SK-N-SH (cell line): ENCODE data around the gene CXorf65. TPM values are rescaled to one million over a fixed set of nuclear protein-coding genes. Genes with fewer than 3 reads are reported as not detected.

Experiments
- CTCF ChIA-PET: fragments of 300-600, 350-600 bp; formaldehyde crosslinking; extraction: SDS; loops from one replicate; lab custom pipeline; 2021; lab: Yijun Ruan, JAX
- POLR2A ChIA-PET: fragments of 350-600 bp; sonication (Branson Sonifier 250); formaldehyde crosslinking; extraction: SDS; loops from one replicate; lab custom pipeline; 2020; ENCODE audit warnings: antibody characterized with exemption, inconsistent platforms; lab: Yijun Ruan, JAX
- DNase-seq: peaks from one replicate; pipeline ENCODE4 v3.0.0; 2012
- H2AFZ ChIP-seq: fragments of 200-600 bp; sonication (generic); 2 replicates; pipeline ENCODE4 v1.8.1; 2016; ENCODE audit warnings: antibody characterized with exemption, mild to moderate bottlenecking, low read depth
- H3F3A ChIP-seq: fragments of 200-600 bp; sonication (generic); replicated peaks from 2 replicates; pipeline ENCODE3; 2016; ENCODE audit warnings: antibody characterized with exemption, mild to moderate bottlenecking; ENCODE audit not compliant: insufficient read depth
- H3K27ac ChIP-seq, 2 experiments: fragments of 200-500 bp in 1 of 2; fragments of 200-600 bp in 1 of 2; sonication (Bioruptor generic) in 1 of 2; sonication (generic), shearing (Covaris generic) in 1 of 2; 2 replicates each; pipeline versions ENCODE4 v1.5.1 to v1.6.1; 2014 to 2016; ENCODE audit warnings: low read depth in 2 of 2, inconsistent platforms in 1 of 2, low read length in 1 of 2, mild to moderate bottlenecking in 1 of 2, mixed read lengths in 1 of 2
- H3K27me3 ChIP-seq: fragments of 200-600 bp; sonication (generic), shearing (Covaris generic); 2 replicates; pipeline ENCODE4 v1.6.1; 2016; ENCODE audit warnings: mixed run types; ENCODE audit not compliant: insufficient read depth
- H3K36me3 ChIP-seq, 2 experiments: fragments of 200-500 bp in 1 of 2; fragments of 200-600 bp in 1 of 2; sonication (Bioruptor generic) in 1 of 2; sonication (generic) in 1 of 2; replicated peaks in 1 of 2; 2 replicates each; pipeline versions ENCODE3 to v1.5.1; 2014 to 2016; ENCODE audit warnings: low read length in 1 of 2, mild to moderate bottlenecking in 1 of 2; ENCODE audit not compliant: insufficient read depth in 2 of 2, control insufficient read depth in 1 of 2
- H3K4me1 ChIP-seq, 2 experiments: fragments of 200-500 bp in 1 of 2; fragments of 200-600 bp in 1 of 2; sonication (Bioruptor generic) in 1 of 2; sonication (generic), shearing (Covaris generic) in 1 of 2; 2 replicates each; pipeline versions ENCODE4 v1.5.1 to v1.6.1; 2014 to 2016; ENCODE audit warnings: low read depth in 1 of 2, low read length in 1 of 2, mixed run types in 1 of 2; ENCODE audit not compliant: insufficient read depth in 2 of 2, control insufficient read depth in 1 of 2
- H3K4me2 ChIP-seq: fragments of 200-600 bp; sonication (generic), shearing (Covaris generic); 2 replicates; pipeline ENCODE4 v1.6.1; 2017; ENCODE audit warnings: mixed run types
- H3K4me3 ChIP-seq, 2 experiments: fragments of 200-500 bp in 1 of 2; fragments of 200-600 bp in 1 of 2; sonication (Bioruptor generic) in 1 of 2; sonication (generic), shearing (Covaris generic) in 1 of 2; 2 replicates each; pipeline versions ENCODE4 v1.5.1 to v1.8.1; 2014 to 2016; ENCODE audit warnings: low read depth in 2 of 2, inconsistent platforms in 1 of 2, low read length in 1 of 2, mild to moderate bottlenecking in 1 of 2, mixed read lengths in 1 of 2, moderate library complexity in 1 of 2
- H3K79me2 ChIP-seq: fragments of 200-600 bp; sonication (generic); 2 replicates; pipeline ENCODE4 v1.8.1; 2017; ENCODE audit warnings: mild to moderate bottlenecking; ENCODE audit not compliant: insufficient read depth
- H3K9ac ChIP-seq: fragments of 200-600 bp; sonication (generic); 2 replicates; pipeline ENCODE4 v1.6.1; 2017; ENCODE audit warnings: mixed run types
- H3K9me2 ChIP-seq: fragments of 200-600 bp; sonication (generic); 2 replicates; pipeline ENCODE4 v1.6.1; 2017; ENCODE audit warnings: mixed run types
- H3K9me3 ChIP-seq: fragments of 200-600 bp; sonication (generic); 2 replicates; pipeline ENCODE4 v1.6.1; 2017; ENCODE audit warnings: mixed run types, mild to moderate bottlenecking, moderate library complexity
- H4K20me1 ChIP-seq: fragments of 200-600 bp; sonication (generic); 2 replicates; pipeline ENCODE4 v1.6.1; 2017; ENCODE audit warnings: mild to moderate bottlenecking, mixed run types; ENCODE audit not compliant: insufficient read depth
- CHD2 ChIP-seq: fragments of 150-350 bp; IDR thresholded peaks from 2 replicates; pipeline ENCODE4 v1.6.1; 2018; ENCODE audit warnings: low read length; ENCODE audit not compliant: partially characterized antibody
- ELF1 ChIP-seq: IDR thresholded peaks from 2 replicates; pipeline ENCODE4 v1.4.0; 2012
- EP300 ChIP-seq, 2 experiments: IDR thresholded peaks; 2 replicates each; pipeline versions ENCODE4 v1.4.0 to v1.6.1; 2012; ENCODE audit warnings: borderline replicate concordance in 1 of 2, low read depth in 1 of 2, low read length in 1 of 2
- EZH2phosphoT487 ChIP-seq: fragments of 200-600 bp; sonication (generic); IDR thresholded peaks from 2 replicates; pipeline ENCODE4 v1.6.1; 2017; ENCODE audit warnings: low read depth, mixed run types, mild to moderate bottlenecking, antibody characterized with exemption, moderate library complexity, borderline replicate concordance
- FOXJ3 ChIP-seq: sonication (generic); formaldehyde crosslinking; IDR thresholded peaks from 2 replicates; pipeline ENCODE4 v1.5.1; 2020; ENCODE audit warnings: mild to moderate bottlenecking, missing genetic modification reagents
- FOXM1 ChIP-seq: IDR thresholded peaks from 2 replicates; pipeline ENCODE4 v1.4.0; 2012; ENCODE audit warnings: low read depth, mild to moderate bottlenecking
- GATA2 ChIP-seq: sonication (generic); formaldehyde crosslinking; IDR thresholded peaks from 2 replicates; pipeline ENCODE4 v1.5.0; 2020; ENCODE audit warnings: mild to moderate bottlenecking, missing genetic modification reagents
- JUND ChIP-seq: IDR thresholded peaks from 2 replicates; pipeline ENCODE4 v1.4.0; 2012
- MEF2A ChIP-seq: IDR thresholded peaks from 2 replicates; pipeline ENCODE4 v1.4.0; 2012; ENCODE audit warnings: low read depth, borderline replicate concordance
- POLR2AphosphoS5 ChIP-seq: IDR thresholded peaks from 2 replicates; pipeline ENCODE4 v1.6.1; 2012; ENCODE audit warnings: low read depth, low read length
- RAD21 ChIP-seq: IDR thresholded peaks from 2 replicates; pipeline ENCODE4 v1.6.1; 2012; ENCODE audit warnings: mild to moderate bottlenecking, low read length
- RCOR1 ChIP-seq: fragments of 150-350 bp; IDR thresholded peaks from 2 replicates; pipeline ENCODE4 v1.6.1; 2017; ENCODE audit warnings: antibody characterized with exemption, low read length
- RXRA ChIP-seq: IDR thresholded peaks from 2 replicates; pipeline ENCODE4 v1.4.0; 2012; ENCODE audit warnings: low read depth, mild to moderate bottlenecking, borderline replicate concordance
- SIN3A ChIP-seq: IDR thresholded peaks from 2 replicates; pipeline ENCODE4 v1.6.1; 2012; ENCODE audit warnings: low read depth, mild to moderate bottlenecking, low read length, moderate library complexity, borderline replicate concordance
- TAF1 ChIP-seq: IDR thresholded peaks from 2 replicates; pipeline ENCODE4 v1.6.1; 2012; ENCODE audit warnings: low read depth, mild to moderate bottlenecking, low read length, moderate library complexity, borderline replicate concordance
- TCF12 ChIP-seq: IDR thresholded peaks from 2 replicates; pipeline ENCODE4 v1.4.0; 2012
- YY1 ChIP-seq: IDR thresholded peaks from 2 replicates; pipeline ENCODE4 v1.4.0; 2012; ENCODE audit warnings: low read depth, mild to moderate bottlenecking
- WGBS: methylation state at CpG from one replicate; pipeline ENCODE4 v1.1.6; 2017; ENCODE audit warnings: low lambda C conversion rate; 5-methylcytosine and 5-hydroxymethylcytosine counted together
- polyA plus RNA-seq, 3 experiments: library from polyadenylated mRNA; depleted of rRNA; stranded (reverse); fragments of >200 nt; gene quantifications; 2 replicates each; pipeline ENCODE4 v1.2.3, GENCODE V29; 2012
- TF ChIP-seq, protein P1 (sequence below): fragments of 150-350 bp; IDR thresholded peaks from 2 replicates; pipeline ENCODE4 v1.6.1; 2016; ENCODE audit warnings: mild to moderate bottlenecking, low read depth, low read length
- TF ChIP-seq, protein P2 (sequence below): IDR thresholded peaks from 2 replicates; pipeline ENCODE4 v1.6.1; 2012; ENCODE audit warnings: mild to moderate bottlenecking, low read depth, low read length, moderate library complexity
- TF ChIP-seq, protein P3 (sequence below): IDR thresholded peaks from 2 replicates; pipeline ENCODE4 v1.4.0; 2012; ENCODE audit warnings: low read depth, borderline replicate concordance

CXorf65 gene
- polyA plus RNA-seq (2012; rRNA removed) = not detected in 2 replicates
- not detected in 2 replicates for polyA plus RNA-seq (2012; cell fraction: cytosol; rRNA removed)
- polyA plus RNA-seq (2012; cell fraction: nucleus; rRNA removed) = not detected in 2 replicates

DNA sequence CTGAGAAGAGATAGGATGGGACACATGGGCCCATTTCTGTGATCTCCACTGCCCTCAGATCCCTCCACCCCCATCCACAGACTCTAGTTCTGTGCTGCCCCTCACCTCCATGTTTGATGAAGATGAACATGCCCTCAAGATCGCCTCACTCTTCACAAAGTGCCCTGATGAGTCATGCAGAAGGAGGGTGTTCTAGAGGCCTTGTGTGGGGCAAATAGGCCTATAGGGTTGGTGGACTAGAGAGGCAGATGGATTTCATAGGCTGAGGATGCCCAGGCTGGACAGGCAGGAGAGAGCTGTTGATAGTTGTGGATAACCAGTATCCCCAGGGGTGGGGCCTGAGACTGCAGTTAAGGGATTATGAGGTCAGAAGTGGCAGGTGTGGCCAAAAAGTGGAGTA, at the start of gene CXorf65:
Gene CXorf65 (minus strand): TSS at position 314 of the 400 bp plus-strand sequence. CDS start 184 bp downstream, at position 130.
- H3K4me1 ChIP-seq = peaks cover 0 to 31% of the 10 kb centered on the region in 2 experiments; a peak in 1 of 4 replicates
- WGBS = 33% methylated on average over 1 of the region's 1 CpG
- no peak for TF ChIP-seq YY1
- no peak for TF ChIP-seq RCOR1
- no peak for TF ChIP-seq FOXM1
- no peak for TF ChIP-seq RXRA
- no peak for TF ChIP-seq TAF1
- no peak for TF ChIP-seq FOXJ3 (CRISPR knock-in tag)
- no peaks in the 10 kb centered on the region for H3K9me2 ChIP-seq
- no peaks in the 10 kb centered on the region for H4K20me1 ChIP-seq
- ChIA-PET POLR2A (no interaction called here), CTCF (interaction anchor here (0.8 kb wide), 1 partner anchor 23 kb away, joined by 3 read pairs; no protein-coding TSS in a partner anchor)
- no peak for DNase-seq
- no peaks in the 10 kb centered on the region for H3K79me2 ChIP-seq
- H3K36me3 ChIP-seq = no peaks in the 10 kb centered on the region
- no peak within 1 kb of the TSS for H3K4me2 ChIP-seq
- no peak within 1 kb of the TSS for H2AFZ ChIP-seq
- H3K27me3 ChIP-seq = no peaks in the 10 kb centered on the region; the same call in 1 of the 2 replicates
- no peak within 1 kb of the TSS for H3K27ac ChIP-seq
- no peaks in the 10 kb centered on the region for H3K9me3 ChIP-seq
- no peaks in the 10 kb centered on the region for H3F3A ChIP-seq
- no peak within 1 kb of the TSS for H3K9ac ChIP-seq
- H3K4me3 ChIP-seq = no peak within 1 kb of the TSS

DNA sequence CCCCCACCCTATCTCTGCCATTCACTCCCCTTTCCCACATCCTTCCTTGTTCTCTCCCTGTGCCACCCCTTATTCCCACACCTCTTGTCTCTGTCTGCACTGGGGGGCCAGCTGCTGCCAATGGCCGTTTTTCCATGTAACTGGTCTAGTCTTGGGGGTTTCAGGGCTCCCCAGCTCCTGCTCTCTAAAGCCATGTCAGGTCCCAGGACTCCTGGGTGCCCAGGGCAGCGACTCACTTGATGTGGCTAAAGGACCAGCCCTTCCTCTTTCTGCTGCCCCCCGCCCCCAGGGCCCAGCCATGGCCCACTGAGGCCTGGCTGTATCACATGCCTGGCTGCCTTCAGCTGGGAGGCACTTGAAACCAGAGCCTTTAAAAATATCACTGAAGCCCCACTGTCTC, 48.1 kb upstream of the CXorf65 start:
- POLR2A ChIA-PET = no interaction called here

More for the DNA sequence above, 48.1 kb upstream of the CXorf65 start:
- H4K20me1 ChIP-seq = no peaks in the 10 kb centered on the region
- CTCF ChIA-PET = no interaction called here
- 16% methylated on average over 3 of the region's 3 CpGs for WGBS
- no peaks in the 10 kb centered on the region for H3F3A ChIP-seq
- H3K27me3 ChIP-seq = peaks cover 40% of the 10 kb centered on the region; the same call in 1 of the 2 replicates
- no peaks in the 10 kb centered on the region for H3K9me3 ChIP-seq
- DNase-seq = no peak
- H3K79me2 ChIP-seq = no peaks in the 10 kb centered on the region
- no peak overlapping the region for H3K4me2 ChIP-seq
- TF ChIP-seq TAF1 (no peak), JUND (no peak), EP300 (IDR thresholded peaks at IDR 0.05; ENCODE audit: borderline replicate concordance in 1 of 2, low read depth in 1 of 2, low read length in 1 of 2) (no peak), POLR2AphosphoS5 (no peak), CHD2 (no peak), ELF1 (no peak), RAD21 (no peak), FOXJ3 (CRISPR knock-in tag) (no peak), RXRA (no peak), TCF12 (no peak), EZH2phosphoT487 (no peak), MEF2A (no peak), GATA2 (CRISPR knock-in tag) (no peak), SIN3A (no peak), YY1 (no peak)
- TF ChIP-seq, protein P1, sequence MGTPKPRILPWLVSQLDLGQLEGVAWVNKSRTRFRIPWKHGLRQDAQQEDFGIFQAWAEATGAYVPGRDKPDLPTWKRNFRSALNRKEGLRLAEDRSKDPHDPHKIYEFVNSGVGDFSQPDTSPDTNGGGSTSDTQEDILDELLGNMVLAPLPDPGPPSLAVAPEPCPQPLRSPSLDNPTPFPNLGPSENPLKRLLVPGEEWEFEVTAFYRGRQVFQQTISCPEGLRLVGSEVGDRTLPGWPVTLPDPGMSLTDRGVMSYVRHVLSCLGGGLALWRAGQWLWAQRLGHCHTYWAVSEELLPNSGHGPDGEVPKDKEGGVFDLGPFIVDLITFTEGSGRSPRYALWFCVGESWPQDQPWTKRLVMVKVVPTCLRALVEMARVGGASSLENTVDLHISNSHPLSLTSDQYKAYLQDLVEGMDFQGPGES = no peak
- TF ChIP-seq, protein P2, sequence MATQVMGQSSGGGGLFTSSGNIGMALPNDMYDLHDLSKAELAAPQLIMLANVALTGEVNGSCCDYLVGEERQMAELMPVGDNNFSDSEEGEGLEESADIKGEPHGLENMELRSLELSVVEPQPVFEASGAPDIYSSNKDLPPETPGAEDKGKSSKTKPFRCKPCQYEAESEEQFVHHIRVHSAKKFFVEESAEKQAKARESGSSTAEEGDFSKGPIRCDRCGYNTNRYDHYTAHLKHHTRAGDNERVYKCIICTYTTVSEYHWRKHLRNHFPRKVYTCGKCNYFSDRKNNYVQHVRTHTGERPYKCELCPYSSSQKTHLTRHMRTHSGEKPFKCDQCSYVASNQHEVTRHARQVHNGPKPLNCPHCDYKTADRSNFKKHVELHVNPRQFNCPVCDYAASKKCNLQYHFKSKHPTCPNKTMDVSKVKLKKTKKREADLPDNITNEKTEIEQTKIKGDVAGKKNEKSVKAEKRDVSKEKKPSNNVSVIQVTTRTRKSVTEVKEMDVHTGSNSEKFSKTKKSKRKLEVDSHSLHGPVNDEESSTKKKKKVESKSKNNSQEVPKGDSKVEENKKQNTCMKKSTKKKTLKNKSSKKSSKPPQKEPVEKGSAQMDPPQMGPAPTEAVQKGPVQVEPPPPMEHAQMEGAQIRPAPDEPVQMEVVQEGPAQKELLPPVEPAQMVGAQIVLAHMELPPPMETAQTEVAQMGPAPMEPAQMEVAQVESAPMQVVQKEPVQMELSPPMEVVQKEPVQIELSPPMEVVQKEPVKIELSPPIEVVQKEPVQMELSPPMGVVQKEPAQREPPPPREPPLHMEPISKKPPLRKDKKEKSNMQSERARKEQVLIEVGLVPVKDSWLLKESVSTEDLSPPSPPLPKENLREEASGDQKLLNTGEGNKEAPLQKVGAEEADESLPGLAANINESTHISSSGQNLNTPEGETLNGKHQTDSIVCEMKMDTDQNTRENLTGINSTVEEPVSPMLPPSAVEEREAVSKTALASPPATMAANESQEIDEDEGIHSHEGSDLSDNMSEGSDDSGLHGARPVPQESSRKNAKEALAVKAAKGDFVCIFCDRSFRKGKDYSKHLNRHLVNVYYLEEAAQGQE = no peak
- TF ChIP-seq, protein P3, sequence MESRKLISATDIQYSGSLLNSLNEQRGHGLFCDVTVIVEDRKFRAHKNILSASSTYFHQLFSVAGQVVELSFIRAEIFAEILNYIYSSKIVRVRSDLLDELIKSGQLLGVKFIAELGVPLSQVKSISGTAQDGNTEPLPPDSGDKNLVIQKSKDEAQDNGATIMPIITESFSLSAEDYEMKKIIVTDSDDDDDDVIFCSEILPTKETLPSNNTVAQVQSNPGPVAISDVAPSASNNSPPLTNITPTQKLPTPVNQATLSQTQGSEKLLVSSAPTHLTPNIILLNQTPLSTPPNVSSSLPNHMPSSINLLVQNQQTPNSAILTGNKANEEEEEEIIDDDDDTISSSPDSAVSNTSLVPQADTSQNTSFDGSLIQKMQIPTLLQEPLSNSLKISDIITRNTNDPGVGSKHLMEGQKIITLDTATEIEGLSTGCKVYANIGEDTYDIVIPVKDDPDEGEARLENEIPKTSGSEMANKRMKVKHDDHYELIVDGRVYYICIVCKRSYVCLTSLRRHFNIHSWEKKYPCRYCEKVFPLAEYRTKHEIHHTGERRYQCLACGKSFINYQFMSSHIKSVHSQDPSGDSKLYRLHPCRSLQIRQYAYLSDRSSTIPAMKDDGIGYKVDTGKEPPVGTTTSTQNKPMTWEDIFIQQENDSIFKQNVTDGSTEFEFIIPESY = no peak
- no peaks in the 10 kb centered on the region for H3K9me2 ChIP-seq
- H3K4me3 ChIP-seq = no peak overlapping the region
- H3K4me1 ChIP-seq = no peaks in the 10 kb centered on the region
- H3K27ac ChIP-seq = no peak overlapping the region
- no peak overlapping the region for H2AFZ ChIP-seq
- no peak overlapping the region for H3K9ac ChIP-seq
- H3K36me3 ChIP-seq = no peaks in the 10 kb centered on the region
